Mesangial cell (primary cell): Measurements from ENCODE around the gene MRPS18C. TPM values are rescaled to one million over a fixed set of nuclear protein-coding genes. Genes with fewer than 3 reads are reported as not detected.

Experiments used
- total RNA-seq: library from RNA; depleted of rRNA; stranded (reverse); fragments of >200 nt; gene quantifications from 2 replicates; pipeline ENCODE4 v1.2.3, GENCODE V29; 2015

MRPS18C gene
- 17.8 and 17.9 TPM in 2 replicates for total RNA-seq

DNA sequence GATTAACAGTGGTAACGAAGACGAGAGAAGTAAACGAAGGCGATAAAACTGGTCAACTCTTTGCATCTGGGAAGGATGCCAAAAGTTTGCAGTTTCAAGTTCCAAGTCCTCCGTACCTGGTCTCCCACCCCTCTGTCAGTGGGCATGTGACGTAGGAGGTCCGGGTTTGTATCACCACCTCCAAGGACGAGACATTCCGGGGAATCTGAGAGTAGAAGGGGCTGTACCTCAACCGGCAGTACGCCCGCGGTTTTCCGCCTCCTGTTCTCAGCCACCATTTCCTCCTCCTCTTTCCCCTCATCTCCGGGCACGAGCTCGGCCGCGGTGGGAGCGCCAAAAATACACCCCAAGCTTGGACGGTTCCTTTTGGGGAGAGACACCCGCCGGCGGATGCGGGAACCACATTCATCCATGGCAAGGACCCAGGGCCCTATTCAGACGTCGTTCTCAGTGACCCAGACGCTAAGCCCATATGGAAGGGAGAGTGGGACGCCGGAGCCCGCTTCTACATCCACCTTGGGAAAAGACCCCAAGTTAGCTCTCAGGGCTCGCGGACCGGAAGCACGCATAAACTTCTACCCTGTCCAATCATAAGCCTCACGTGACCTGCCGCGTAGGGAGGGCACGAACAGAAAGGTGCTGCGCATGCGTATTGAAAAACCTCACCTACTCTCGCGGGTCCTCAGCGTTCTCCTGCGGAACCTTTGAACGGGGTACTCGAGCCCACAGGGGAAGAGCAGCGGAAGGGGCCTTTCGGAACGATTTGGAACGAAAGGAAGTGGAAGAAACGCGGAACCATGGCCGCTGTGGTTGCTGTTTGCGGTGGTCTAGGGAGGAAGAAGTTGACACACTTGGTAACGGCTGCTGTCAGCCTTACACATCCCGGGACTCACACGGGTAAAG, at the start of gene MRPS18C, which contains the start of gene HELQ:
Gene MRPS18C (plus strand): TSS at position 778 of the 903 bp plus-strand sequence. CDS start 20 bp downstream, at position 798.
Gene HELQ (minus strand): TSS at position 543 of the 903 bp plus-strand sequence. CDS start 130 bp downstream, at position 413.

DNA sequence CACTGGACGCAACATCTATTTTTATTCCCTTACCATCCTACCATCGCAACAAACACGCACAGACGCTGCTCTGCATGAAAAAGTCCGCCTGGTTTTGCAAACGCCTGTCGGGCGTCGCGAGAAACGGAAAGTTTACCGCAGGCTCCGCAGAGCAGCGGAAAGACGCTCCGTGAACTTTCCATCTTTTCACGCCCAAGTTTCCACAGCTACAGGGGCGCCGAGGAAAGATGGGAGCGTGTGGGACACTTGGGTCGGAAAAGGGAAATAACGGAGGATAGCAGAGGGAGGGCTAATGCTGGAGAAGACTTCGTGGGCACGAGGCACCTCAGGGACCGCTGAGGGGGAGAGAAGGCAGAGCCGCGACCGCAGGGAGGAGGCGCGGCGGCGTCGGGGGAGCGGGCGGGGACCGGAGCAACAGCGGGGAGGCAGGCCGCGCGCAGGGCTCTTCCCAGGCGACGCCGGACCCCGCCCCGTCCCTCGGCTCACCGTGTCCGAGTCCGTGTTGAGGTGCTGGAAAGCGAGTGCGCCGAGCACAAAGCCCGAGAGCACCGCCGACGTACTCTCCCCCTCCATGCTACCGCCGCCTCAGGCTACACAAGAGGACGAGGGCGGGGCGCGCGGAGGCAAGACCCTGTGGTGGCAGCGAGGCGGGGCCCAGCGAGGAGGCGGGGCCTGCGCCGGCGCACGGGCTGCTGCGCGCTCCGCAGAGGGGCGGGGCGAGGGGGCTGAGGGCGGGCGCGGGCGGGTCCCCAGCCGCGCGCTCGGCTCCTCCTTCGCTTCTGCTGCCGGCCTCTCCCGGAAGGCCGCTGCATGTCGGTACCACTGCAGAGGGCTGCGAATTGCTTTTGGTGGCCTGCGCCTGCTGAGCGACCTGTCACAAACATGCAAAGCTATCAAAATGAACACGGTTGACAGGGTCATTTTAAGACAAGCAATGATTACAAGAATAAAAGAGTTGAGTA, 28.9 kb downstream of the MRPS18C start, which contains the start of gene ABRAXAS1:
Gene ABRAXAS1 (minus strand): TSS at position 601 of the 962 bp plus-strand sequence. CDS start 28 bp downstream, at position 573.

Other genes starting within 250 kb of the MRPS18C start
- gene COQ2, start 171.3 kb upstream of the MRPS18C start, total RNA-seq: 10.9 and 19.4 TPM in 2 replicates
- 1.3 and 1.6 TPM in 2 replicates for gene HPSE, start 121.2 kb upstream of the MRPS18C start, total RNA-seq
- gene HELQ, start 235 bp upstream of the MRPS18C start, total RNA-seq: 4.1 TPM in 2 replicates
- 5.7 and 12.0 TPM in 2 replicates for gene ABRAXAS1, start 29.0 kb downstream of the MRPS18C start, total RNA-seq
- 5.4 and 5.6 TPM in 2 replicates for gene GPAT3, start 80.0 kb downstream of the MRPS18C start, total RNA-seq